NB4 (cell line): ENCODE results near the gene SEPTIN14.
"Not testable (repeated sequence)": the region's sequence is repeated elsewhere in the genome, so short reads cannot be mapped to it uniquely, and the experiment has no call there.

Experiments used
- DNase-seq: peaks from one replicate; pipeline ENCODE4 v3.0.0; 2010; ENCODE audit warnings: low read depth
- H3K4me3 ChIP-seq: one replicate; pipeline ENCODE4 v1.5.1; 2011; ENCODE audit warnings: mild to moderate bottlenecking, low read depth, low read length, moderate library complexity
- CTCF ChIP-seq: IDR thresholded peaks from one replicate; pipeline ENCODE4 v1.5.1; 2012; ENCODE audit warnings: low read depth, low read length
- MAX ChIP-seq: IDR thresholded peaks from 2 replicates; pipeline ENCODE4 v1.6.1; 2011; ENCODE audit warnings: low read depth, low read length
- MYC ChIP-seq: IDR thresholded peaks from 2 replicates; pipeline ENCODE4 v1.6.1; 2011; ENCODE audit warnings: low read depth, low read length
- POLR2A ChIP-seq: IDR thresholded peaks from 2 replicates; pipeline ENCODE4 v1.6.1; 2011; ENCODE audit warnings: mild to moderate bottlenecking; ENCODE audit not compliant: insufficient read length; ENCODE audit errors: extremely low read depth

SEPTIN14 gene

GRCh38 chr7:55774327-55775050 is 88.1 kb downstream of the SEPTIN14 start:
- TF ChIP-seq MYC (no peak), MAX (no peak), CTCF (no peak), POLR2A (no peak)
- DNase-seq, result no peak
- no peak overlapping the region for H3K4me3 ChIP-seq

GRCh38 chr7:55770778-55771177 is 91.8 kb downstream of the SEPTIN14 start:
- H3K4me3 ChIP-seq, result no peak overlapping the region
- DNase-seq, result no peak
- TF ChIP-seq MAX (no peak), MYC (no peak), POLR2A (no peak), CTCF (no peak)

- H3K4me3 ChIP-seq, DNase-seq: not testable (repeated sequence)
These were observed 109.2 kb downstream of the SEPTIN14 start for GRCh38 chr7:55753274-55753862.

GRCh38 chr7:55744706-55745105 is 117.8 kb downstream of the SEPTIN14 start:
- not testable (repeated sequence) for H3K4me3 ChIP-seq
- peak; percentile 18 for DNase-seq
